Hepatocyte (in vitro differentiated cells): ENCODE measurements around the gene ADGRF3. TPM values are rescaled to one million over a fixed set of nuclear protein-coding genes. Genes with fewer than 3 reads are reported as not detected.

Experiments
- DNase-seq: peaks from one replicate; pipeline ENCODE4 v3.0.0-alpha.2; 2016; ENCODE audit warnings: low spot score
- H2AFZ ChIP-seq: fragments of 200-600 bp; sonication (generic); 2 replicates; pipeline ENCODE4 v1.6.0; 2016; ENCODE audit warnings: antibody characterized with exemption, mild to moderate bottlenecking
- H3K27ac ChIP-seq: fragments of 200-600 bp; sonication (generic); 2 replicates; pipeline ENCODE4 v1.5.1; 2016; ENCODE audit warnings: mild to moderate bottlenecking
- H3K27me3 ChIP-seq: fragments of 200-600 bp; sonication (generic); 2 replicates; pipeline ENCODE4 v1.6.1; 2016
- H3K36me3 ChIP-seq: fragments of 200-600 bp; sonication (generic); replicated peaks from 2 replicates; pipeline ENCODE4 v1.5.1; 2016; ENCODE audit warnings: low read depth; ENCODE audit not compliant: insufficient read depth
- H3K4me1 ChIP-seq: fragments of 200-600 bp; sonication (generic); 2 replicates; pipeline ENCODE4 v1.5.1; 2016; ENCODE audit warnings: mild to moderate bottlenecking, moderate library complexity; ENCODE audit not compliant: insufficient read depth
- H3K4me2 ChIP-seq: fragments of 200-600 bp; sonication (generic); 2 replicates; pipeline ENCODE4 v1.6.0; 2016
- H3K4me3 ChIP-seq: fragments of 200-600 bp; sonication (generic); 2 replicates; pipeline ENCODE4 v1.5.1; 2016; ENCODE audit warnings: mild to moderate bottlenecking
- H3K79me2 ChIP-seq: fragments of 200-600 bp; sonication (generic); 2 replicates; pipeline ENCODE4 v1.6.0; 2017; ENCODE audit warnings: mild to moderate bottlenecking
- H3K9me2 ChIP-seq: fragments of 200-600 bp; sonication (generic); replicated peaks from 2 replicates; pipeline ENCODE4 v1.6.0; 2017; ENCODE audit warnings: mild to moderate bottlenecking; ENCODE audit not compliant: insufficient read depth
- H3K9me3 ChIP-seq: fragments of 200-600 bp; sonication (generic); 2 replicates; pipeline ENCODE4 v1.5.1; 2016; ENCODE audit warnings: low read depth, mild to moderate bottlenecking
- H4K20me1 ChIP-seq: fragments of 200-600 bp; sonication (generic); 2 replicates; pipeline ENCODE4 v1.6.0; 2016; ENCODE audit warnings: mild to moderate bottlenecking; ENCODE audit not compliant: insufficient read depth, poor library complexity, severe bottlenecking
- CTCF ChIP-seq: fragments of 200-600 bp; sonication (generic); IDR thresholded peaks from 2 replicates; pipeline ENCODE4 v1.5.1; 2016; ENCODE audit warnings: antibody characterized with exemption, mild to moderate bottlenecking; ENCODE audit not compliant: poor library complexity
- EZH2 ChIP-seq: fragments of 200-600 bp; sonication (generic); IDR thresholded peaks from 2 replicates; pipeline ENCODE4 v1.6.1; 2016; ENCODE audit warnings: antibody characterized with exemption, mild to moderate bottlenecking, borderline replicate concordance
- EZH2phosphoT487 ChIP-seq: fragments of 200-600 bp; sonication (generic); IDR thresholded peaks from one replicate; pipeline ENCODE4 v1.6.1; 2018; ENCODE audit warnings: antibody characterized with exemption, mild to moderate bottlenecking, low read depth, moderate library complexity; ENCODE audit not compliant: unreplicated experiment, severe bottlenecking
- WGBS: methylation state at CpG from one replicate; pipeline ENCODE4 v1.1.6; 2016; ENCODE audit warnings: low lambda C conversion rate; ENCODE audit errors: missing lambda C conversion rate; 5-methylcytosine and 5-hydroxymethylcytosine counted together
- polyA plus RNA-seq: library from polyadenylated mRNA; unstranded; fragments of >200 nt; fragmentation: Nextera tagmentation; extraction: Ambion mirVana; gene quantifications from 2 replicates; pipeline ENCODE4 v1.2.1, GENCODE V29; 2016
- total RNA-seq: library from RNA; depleted of rRNA; stranded (reverse); fragments of >200 nt; gene quantifications from 2 replicates; pipeline ENCODE4 v1.2.3, GENCODE V29; 2014

The ADGRF3 gene
- total and polyA plus RNA-seq, 2 experiments from 2014 or later, result 0.63 to 1.3 TPM

DNA sequence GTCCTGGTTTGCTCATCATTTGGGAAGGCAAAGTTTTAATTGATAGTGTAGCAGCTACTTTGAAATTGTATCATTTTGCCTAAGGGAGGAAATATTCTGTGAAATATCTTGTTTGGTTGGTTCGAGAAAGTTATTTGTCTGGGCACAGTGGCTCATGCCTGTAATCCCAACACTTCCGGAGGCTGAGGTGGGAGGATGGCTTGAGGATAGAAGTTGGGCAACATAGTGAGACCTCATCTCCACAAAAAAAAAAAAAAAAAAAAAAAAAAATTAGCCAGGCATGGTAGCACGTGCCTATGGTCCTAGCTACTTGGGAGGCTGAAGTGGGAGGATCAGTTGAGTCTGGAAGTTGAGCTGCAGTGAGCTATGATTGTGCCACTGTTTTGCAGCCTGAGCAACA lies 3.1 kb upstream of the ADGRF3 start:
- WGBS, result 96% methylated on average over 3 of the region's 3 CpGs
- H3K9me3 ChIP-seq, result no peaks in the 10 kb centered on the region
- H3K4me1 ChIP-seq, result peaks cover 11% of the 10 kb centered on the region
- H4K20me1 ChIP-seq, result peaks cover 17% of the 10 kb centered on the region
- H3K27me3 ChIP-seq, result no peaks in the 10 kb centered on the region
- no peaks in the 10 kb centered on the region for H3K9me2 ChIP-seq
- DNase-seq, result no peak
- TF ChIP-seq CTCF (no peak), EZH2 (no peak), EZH2phosphoT487 (no peak)
- H2AFZ ChIP-seq, result no peak overlapping the region
- no peak overlapping the region for H3K4me2 ChIP-seq
- no peak overlapping the region for H3K27ac ChIP-seq
- H3K36me3 ChIP-seq, result no peaks in the 10 kb centered on the region
- H3K79me2 ChIP-seq, result peaks cover 84% of the 10 kb centered on the region
- H3K4me3 ChIP-seq, result no peak overlapping the region

GRCh38 chr2:26347286-26347865 lies 787 bp upstream of the ADGRF3 start:
- TF ChIP-seq EZH2phosphoT487 (no peak), CTCF (no peak), EZH2 (no peak)
- peaks cover 17% of the 10 kb centered on the region for H4K20me1 ChIP-seq
- H3K9me2 ChIP-seq, result no peaks in the 10 kb centered on the region
- H3K79me2 ChIP-seq, result peaks cover 72% of the 10 kb centered on the region
- peak overlapping the region; percentile 87 for H3K27ac ChIP-seq
- DNase-seq, result peak; percentile 17
- H3K4me3 ChIP-seq, result peak overlapping the region; percentile 88
- H2AFZ ChIP-seq, result no peak overlapping the region
- H3K36me3 ChIP-seq, result no peaks in the 10 kb centered on the region
- H3K27me3 ChIP-seq, result no peaks in the 10 kb centered on the region
- no peaks in the 10 kb centered on the region for H3K9me3 ChIP-seq
- 23% methylated on average over 5 of the region's 5 CpGs for WGBS
- H3K4me2 ChIP-seq, result peak overlapping the region; percentile 94
- H3K4me1 ChIP-seq, result peaks cover 16% of the 10 kb centered on the region

GRCh38 chr2:26345545-26346453 lies 790 bp downstream of the ADGRF3 start, which contains the start of gene SELENOI:
SELENOI (plus strand) TSS chr2:26346143; CDS start chr2:26346233, 90 bp downstream.
- no peaks in the 10 kb centered on the region for H3K36me3 ChIP-seq
- TF ChIP-seq CTCF (peak; percentile 4), EZH2phosphoT487 (no peak), EZH2 (no peak)
- peaks cover 56% of the 10 kb centered on the region for H3K79me2 ChIP-seq
- 1% methylated on average over 79 of the region's 80 CpGs for WGBS
- peaks cover 17% of the 10 kb centered on the region for H4K20me1 ChIP-seq
- H3K9me3 ChIP-seq, result no peaks in the 10 kb centered on the region
- H2AFZ ChIP-seq, result peak within 1 kb of the TSS; percentile 28
- H3K9me2 ChIP-seq, result no peaks in the 10 kb centered on the region
- H3K27me3 ChIP-seq, result no peaks in the 10 kb centered on the region
- peak within 1 kb of the TSS; percentile 94 for H3K4me2 ChIP-seq
- peak within 1 kb of the TSS; percentile 94 for H3K27ac ChIP-seq
- H3K4me3 ChIP-seq, result peak within 1 kb of the TSS; percentile 88
- H3K4me1 ChIP-seq, result peaks cover 16% of the 10 kb centered on the region
- DNase-seq, result peak; percentile 100
